ENCODE data around the gene TMEM204.

Gene TMEM204

DNA sequence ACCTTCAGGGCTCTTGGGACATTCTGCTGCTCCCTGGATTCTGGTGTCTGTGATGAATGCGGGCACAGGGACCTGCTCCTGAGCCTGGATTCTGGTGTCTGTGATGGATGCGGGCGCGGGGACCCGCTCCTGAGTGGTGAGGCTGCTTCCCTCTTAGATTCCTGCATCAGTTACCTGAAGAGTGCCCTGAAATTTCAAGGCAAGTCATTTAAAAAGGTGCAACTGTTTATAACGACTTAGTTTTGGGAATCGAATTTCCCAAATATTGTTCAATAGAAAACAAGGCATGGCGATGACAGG is 7.0 kb downstream of the TMEM204 start:
- no peak for DNase-seq

DNA sequence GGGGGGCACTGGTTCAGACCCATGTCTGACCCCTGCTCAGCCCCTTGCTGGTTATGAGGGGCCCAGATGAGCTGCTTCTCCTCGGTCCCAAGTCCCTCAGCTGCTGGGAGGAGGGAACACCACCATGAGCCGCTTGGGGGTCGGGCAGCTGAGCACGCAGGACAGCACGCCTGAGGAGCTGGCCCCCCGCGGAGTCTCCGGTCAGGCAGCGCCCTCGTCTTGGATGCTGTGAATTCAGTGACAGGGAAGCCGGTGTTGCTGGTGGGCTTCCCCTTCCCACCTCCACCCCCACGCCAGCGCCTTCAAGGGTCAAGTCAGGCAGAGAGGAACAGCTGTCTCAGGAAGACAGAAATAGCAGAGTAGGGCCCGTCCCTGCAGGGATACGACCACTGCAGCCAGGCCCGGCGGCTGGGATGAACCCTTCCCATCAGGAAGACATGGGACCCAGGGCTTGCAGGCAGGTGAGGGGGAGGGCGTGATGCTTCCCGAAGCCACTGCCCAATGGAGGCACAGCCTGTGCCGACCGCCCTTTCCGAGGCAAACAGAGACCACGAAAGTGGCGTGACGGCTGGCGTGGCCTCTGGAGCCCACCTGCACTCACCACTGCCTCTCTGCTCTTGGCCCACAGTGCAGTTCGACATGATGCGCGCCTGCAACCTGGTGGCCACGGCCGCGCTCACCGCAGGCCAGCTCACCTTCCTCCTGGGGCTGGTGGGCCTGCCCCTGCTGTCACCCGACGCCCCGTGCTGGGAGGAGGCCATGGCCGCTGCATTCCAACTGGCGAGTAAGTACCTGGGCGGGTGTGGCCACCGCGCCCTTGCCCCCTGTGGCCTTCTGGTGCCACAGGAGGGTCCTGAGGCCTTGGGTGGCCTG is 8.1 kb downstream of the TMEM204 start:
- no peak for DNase-seq

DNA sequence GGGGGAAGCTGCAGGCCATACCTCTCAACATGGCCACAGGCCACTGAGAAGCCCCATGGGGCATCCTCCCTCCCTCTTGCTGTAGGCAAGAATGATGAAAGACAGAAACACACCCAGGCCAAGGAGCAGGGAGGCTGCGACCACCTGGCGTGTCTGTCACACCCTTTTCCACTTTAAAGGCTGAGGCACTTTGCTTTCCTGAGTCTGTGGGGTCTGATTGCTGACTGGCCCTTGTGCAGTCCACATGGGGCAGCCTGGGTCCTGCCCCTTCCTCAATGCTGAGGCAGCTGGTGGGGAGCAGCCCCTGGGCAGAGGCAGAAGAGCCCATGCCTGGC is 8.7 kb downstream of the TMEM204 start:
- DNase-seq: no peak

DNA sequence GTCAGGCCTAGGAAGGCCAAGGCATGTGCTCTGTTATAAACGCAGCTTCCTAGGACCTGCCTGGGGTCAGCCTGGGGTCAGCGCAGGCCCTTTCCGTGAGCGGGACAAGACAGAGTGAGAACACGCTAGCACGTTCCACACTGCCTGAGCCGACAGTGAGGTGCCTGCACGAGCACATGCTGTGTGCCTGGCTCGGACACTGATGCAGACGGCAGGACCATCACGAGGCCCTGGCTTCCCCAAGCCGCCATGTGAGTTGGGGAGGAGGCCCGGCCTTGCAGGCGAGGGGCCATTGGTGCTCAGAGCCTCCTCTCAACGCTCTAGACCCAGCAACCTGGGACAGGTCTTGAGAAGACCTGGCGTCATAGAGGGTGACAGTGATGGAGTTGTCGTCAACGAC is 9.1 kb downstream of the TMEM204 start:
- DNase-seq: no peak

DNA sequence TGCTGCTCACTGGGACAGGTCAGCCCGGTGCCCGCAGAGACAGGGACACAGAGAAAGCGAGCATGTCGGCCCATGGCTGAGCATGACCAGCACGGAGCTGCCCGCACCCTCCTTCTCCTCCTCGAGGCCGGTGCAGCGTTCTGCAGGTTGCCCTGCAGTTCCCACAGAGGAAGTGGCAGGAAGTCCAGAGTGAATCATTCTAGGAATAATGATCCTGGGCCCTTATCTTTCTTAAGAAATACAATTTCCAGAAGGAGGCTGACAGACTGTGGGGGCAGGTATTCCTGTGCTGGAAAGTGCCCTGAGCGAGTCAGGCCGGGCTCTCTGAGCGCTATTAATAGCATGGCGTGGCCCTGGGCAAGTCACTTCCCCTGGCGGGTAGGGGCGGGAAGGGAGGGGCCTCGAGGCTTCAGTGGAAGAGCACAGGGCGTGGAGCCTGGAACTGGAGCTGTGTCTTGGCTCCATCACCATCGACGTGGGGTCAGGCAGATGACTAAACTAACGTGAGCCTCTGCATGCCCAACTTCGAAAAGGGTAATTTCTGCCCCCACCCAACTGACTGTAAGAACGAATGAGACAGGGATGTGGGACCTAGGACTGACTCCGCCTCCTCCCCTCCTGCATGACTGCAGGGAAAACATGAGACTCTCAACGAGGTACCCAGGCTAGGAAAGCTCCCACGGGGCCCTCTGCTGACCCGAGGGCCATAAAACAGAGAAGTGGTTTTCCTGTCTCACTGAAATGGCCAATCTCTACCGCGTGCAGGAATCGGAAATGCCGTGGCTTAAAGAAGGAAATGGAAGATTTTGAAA is 9.8 kb downstream of the TMEM204 start:
- no peak for DNase-seq

DNA sequence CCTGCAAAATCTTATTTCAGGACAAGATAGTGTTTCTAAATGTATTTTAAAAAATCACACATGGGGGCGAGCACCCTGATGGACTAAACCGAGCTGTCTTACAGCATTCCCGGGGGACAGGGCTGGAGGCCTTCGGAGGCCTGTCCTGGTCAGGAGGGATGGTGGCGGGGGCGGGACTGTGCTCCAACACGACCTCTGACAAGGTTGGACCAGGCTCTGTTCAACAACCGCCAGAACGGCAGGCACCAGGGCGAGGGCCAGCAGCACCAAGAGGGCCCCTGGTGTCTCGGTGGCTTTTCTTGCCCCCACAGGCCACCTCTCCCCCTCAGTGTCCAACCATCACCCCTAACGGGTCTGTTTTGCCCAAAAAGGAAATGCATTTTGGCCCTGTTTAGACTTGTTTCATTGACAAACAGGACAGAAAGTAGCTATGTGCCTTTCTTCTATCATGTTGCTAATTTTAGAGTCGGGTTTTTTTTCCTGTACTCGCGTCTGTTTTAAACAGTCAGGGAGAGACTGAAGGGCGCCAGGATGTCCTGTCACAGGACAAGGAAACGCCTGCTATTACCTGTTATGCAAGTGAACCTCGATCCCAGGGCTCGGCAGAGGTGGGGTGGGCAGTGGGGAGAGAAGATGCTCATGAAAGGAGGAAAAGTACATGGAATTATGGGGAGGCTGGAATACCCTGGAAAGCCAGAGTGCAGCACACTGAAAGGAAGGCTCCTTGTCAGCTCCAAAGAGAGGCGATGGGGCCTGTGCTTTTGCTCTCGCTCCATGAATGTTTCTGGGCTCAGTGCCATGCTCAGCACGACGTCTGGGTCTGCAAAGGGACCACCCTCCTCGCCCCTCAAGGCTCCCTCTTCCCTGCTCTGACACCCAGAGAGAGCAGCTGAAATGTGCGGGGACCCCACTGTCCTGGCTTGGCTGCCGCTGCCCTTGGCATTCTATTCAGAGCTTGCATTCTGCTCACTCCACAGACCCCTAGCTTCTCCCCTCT is 11.9 kb downstream of the TMEM204 start:
- no peak for DNase-seq

DNA sequence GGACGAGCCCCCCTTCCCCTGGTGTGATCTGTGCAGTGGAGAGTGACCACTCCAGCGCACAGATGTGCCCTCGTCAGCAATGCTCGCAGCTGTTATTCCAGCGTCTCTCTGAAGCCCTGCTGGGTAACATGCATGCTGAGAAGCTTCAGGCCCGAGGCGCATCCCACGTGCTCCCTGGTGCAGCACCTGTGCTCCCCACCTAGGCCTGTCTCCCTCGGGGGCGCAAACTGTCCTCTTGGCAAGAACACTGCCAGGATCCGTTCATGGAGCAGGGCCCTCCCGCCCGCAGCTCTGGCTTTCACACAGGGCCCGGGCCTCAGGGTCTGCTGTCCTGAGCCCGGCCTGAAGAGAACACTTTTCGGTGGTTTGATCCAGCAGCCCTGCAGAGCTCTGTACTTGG is 13.0 kb downstream of the TMEM204 start:
- no peak for DNase-seq

DNA sequence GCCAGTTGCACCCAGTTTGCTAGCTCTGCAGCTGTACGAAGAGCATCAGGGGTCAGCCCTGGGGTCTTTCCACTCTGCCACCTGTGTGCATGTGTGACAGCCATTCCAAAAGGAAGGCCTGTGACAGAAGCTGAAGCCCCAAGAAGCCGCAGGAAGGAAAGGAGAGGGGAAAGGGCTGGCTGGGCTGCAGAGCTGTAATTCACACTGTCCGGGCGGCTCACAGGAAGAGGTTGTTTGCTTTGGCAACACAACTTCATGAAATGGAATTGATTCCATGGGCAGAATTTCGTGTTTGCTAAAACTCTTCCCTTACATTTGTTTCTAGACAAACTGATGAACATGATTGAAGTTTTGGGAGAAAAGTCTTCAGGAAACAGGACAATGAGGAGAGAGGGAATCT is 14.8 kb downstream of the TMEM204 start:
- no peak for DNase-seq

DNA sequence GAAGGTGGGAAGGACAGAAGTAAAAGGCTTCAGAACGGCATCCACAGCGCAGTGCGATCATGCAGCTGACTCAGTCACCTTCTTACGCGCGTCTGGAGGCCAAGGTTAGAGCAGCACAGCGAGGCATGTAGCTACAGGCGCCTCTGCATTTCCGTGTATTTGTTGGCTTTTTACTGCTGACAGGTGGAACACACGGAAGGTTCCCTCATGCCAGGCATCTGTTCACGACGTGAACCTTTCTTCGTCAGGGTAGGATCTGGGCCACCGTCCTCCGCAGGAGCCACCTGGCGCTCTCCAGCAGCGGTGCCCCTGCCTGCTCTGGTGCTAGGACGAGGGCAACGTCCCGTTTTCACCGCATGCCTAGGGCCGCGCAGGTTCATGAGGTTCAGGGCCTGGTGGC is 15.3 kb downstream of the TMEM204 start:
- DNase-seq: no peak

DNA sequence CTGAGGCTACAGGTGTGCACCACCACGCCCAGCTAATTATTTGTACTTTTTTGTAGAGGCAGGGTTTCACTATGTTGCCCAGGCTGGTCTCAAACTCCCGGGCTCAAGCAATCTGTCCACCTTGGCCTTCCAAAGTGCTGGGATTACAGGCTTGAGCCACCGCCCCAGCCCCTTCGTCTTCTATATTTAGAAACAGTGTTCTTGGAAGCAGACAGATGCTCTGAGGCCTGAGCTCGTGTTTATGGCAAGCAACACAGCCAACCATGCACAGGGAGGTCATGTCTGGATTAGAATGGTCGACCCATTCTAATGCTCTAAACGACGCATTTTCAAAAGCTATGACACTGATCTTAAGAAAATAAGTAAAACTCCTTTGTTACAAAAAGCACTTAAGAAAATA is 16.6 kb downstream of the TMEM204 start:
- no peak for DNase-seq

DNA sequence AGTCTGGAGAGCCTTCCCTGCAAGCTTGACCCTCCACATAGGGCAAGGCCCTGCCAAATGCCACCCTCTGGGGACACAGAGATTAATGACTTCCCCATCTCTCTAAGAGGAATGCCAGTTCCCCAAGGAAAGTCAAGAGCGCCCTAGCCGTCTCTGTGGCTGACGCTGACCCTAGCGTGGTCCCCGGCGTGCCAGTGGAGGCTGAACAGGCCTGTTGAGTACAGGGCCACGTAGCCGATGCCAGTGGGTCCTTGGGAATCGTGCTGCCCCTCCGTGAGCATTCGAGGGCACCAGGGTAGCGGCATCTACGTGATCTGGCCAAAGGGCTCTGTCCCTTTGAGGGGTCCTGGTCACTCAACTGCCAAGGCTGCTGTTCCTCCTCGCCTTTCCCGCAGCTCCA is 17.2 kb downstream of the TMEM204 start:
- DNase-seq: no peak

DNA sequence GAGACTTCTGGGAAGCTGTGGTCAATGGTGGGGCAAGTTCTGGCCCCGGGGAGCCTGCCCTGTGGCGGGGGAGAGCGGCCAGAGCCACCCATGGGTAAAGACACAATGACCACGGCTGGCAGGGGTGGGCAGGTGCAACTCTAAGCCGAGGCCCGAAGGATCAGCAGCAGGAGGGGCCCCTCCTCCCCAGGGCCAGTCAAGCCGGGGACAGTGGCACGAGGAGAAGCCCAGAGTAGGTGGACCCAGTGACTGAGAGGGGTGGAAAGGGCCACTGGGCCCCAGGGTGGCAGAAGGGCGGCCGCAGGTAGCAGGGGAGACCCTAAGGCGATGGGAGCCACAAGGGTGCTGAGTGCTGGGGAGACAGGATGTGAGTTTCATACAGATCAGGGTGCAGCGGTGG is 17.7 kb downstream of the TMEM204 start:
- no peak for DNase-seq

DNA sequence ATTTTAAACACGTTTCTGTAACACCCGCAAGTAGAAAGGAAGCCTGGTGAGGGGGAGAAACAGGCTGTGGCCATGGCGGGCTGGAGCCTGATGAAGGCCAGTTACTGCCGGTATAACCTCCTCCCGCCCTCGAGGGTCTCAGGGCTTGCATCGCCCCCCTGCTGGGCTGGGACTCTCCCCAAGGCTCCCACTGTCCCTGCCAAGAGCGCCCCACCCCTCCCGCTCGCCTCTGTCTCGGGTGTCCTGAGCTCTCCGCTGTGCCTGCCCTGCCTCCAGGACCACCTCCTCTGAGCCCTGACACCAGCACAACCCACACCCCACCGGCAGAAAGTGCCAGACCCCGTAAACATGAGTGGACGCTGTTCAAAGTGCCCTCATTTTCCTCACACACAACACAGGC is 18.7 kb downstream of the TMEM204 start:
- no peak for DNase-seq

DNA sequence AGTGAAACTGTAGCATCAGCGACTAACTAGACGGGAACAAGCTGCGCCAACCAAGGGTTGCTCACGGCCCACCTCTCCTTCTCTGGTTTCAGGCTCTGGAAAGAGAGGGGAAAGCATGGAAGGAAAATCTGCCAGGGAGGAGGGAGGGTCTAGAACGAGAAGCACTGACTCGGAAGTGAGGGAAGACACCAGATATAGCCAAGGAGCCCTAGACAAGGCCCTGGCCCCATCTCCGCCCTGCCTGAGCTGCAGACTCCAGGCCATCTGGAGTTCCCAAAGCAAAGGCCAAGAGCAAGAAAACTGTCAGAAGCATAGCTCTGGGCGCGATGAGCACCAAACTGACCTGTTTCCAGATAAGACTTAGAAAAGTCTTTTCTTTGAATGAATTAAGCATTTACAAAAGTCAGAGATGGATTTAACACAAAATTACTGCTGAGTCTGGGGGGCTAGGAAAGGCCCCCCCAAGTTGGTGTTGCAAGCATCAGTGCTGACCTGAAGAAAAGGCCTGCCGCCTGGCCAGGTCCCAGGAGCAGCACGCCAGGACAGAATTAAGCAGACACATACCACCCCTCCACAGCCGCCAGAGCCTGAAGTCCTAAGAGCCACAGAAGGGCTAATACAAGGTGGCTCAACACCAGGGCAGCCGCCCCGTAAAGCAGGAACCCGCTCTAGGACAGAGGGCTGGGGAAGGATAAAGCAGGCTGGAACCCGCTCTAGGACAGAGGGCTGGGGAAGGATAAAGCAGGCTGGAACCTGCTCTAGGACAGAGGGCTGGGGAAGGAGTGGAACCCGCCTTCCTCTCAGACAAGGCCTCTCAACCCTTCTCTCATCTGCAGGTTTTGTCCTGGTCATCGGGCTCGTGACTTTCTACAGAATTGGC is 20.7 kb downstream of the TMEM204 start:
- DNase-seq: no peak

DNA sequence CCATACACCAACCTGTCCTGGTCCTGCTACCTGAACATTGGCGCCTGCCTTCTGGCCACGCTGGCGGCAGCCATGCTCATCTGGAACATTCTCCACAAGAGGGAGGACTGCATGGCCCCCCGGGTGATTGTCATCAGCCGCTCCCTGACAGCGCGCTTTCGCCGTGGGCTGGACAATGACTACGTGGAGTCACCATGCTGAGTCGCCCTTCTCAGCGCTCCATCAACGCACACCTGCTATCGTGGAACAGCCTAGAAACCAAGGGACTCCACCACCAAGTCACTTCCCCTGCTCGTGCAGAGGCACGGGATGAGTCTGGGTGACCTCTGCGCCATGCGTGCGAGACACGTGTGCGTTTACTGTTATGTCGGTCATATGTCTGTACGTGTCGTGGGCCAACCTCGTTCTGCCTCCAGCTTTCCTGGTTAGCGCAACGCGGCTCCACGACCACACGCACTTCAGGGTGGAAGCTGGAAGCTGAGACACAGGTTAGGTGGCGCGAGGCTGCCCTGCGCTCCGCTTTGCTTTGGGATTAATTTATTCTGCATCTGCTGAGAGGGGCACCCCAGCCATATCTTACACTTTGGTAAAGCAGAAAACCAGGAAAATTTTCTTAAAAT is 21.5 kb downstream of the TMEM204 start:
- DNase-seq: no peak

DNA sequence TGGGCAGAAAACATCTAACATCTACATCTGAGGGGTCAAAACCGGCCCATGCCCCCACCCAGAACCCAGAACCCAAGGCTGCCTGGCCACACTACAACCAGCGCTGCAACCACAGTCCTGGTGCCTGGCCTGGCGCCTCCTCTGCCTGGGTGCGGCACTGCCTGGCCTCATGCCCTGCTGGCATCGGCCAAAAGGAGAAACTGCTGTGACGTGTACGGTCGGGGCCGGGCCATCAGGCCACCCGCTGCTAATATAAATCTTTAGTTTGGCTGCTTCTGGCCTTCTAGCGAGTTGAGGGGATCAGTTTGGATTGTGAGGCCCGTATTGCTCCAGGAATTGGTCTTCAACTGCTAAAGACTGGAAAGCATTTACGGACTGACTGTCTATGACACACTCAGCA is 22.8 kb downstream of the TMEM204 start:
- DNase-seq: no peak

DNA sequence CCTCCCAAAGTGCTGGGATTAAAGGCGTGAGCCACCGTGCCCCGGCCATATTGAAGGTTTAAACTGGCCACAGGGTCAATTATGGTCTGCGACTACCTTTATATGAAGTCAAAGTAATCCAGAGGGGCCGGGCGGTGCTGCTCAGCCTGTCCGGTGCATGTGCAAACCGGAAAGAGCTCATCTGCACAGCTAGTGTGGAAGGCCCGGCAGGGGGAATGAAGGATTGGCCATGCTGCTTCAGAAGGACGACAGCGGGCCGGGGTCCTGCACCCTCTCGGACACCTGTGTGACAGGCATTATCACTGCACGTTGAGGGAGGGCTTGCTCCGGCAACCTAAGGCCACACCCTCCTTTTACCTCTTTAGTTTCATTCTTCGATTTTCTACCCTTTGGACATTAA is 23.6 kb downstream of the TMEM204 start:
- DNase-seq: no peak

DNA sequence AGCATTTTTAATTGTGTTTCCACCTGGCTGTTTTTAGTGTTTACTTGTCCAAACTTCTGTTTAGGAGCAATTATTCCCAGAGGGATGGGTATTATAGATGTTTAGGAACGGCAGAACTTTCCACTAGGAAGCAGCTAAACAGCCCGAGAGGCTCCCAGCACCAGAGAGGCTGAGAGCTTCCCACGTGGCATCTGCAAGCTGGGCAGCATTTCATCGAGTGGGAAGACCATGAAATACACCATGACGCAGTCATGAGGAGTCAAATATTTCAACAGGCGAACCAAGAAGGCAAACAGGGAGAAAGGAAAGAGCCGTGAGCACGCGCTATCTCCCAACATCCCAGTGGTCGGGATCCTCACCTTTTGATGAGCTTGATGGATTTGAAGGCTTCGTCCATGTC is 24.1 kb downstream of the TMEM204 start:
- no peak for DNase-seq

DNA sequence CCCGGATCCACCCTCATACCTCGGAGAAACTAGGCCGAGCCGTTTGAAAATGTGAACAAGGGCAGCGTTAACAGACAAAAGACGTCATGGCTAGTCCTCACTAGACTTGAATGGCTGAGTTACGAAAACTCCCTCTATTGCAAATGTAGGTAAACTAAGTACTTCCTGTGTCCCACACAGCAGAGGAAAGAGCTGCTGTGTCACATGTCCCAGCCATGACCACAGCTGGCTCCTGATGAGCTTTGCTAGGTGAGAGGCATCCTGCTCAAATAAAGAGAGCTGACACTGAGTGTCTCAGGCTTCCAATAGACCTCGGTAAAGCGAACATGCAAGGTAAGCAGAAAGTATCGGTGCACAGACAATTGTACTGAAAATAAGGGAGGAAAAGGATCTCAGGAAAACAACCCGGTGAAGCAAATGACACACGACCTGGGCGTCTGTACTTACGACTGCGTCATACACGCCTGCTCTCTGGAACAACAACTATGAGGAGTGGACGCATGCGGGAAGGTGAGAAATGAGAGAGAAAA is 26.0 kb downstream of the TMEM204 start:
- DNase-seq: no peak

DNA sequence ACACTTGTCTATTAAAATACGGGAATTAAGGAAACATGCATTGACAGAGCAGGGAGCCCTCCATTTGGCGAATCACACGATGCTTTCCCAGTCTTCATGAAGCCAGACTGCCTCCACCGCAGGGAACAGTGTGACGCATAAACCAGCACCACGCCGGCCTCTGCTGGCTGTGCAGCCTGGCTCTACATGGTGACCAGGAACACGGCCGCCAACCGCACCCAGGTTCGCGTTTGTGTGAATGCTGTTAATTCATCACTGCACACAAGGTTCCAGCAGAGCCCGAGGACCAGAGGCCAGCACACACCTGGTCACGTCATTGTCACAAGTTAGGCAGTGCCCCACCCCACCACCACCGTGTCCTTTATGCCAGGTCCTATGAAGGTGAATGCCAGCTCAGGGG is 26.7 kb downstream of the TMEM204 start:
- DNase-seq: no peak

DNA sequence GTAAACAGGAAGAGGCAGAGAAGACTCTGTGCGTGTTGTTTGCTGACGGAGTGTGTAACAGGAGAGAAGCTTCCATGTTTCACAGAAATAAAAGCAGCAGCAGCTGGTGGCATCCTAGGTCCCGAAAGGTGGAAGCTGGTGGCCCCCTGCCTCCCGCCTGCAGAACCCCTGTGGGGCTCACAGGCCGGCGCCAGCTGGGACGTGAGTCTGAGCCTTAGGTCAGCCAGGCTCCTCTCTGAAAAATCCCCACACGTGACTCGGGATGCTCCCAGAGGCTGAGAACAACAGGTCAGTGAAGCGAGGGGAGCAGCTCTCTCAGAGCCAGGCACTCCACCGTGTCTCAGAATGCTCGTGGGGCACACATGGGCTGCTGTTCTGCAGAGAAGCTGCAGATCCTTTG is 27.4 kb downstream of the TMEM204 start:
- no peak for DNase-seq

DNA sequence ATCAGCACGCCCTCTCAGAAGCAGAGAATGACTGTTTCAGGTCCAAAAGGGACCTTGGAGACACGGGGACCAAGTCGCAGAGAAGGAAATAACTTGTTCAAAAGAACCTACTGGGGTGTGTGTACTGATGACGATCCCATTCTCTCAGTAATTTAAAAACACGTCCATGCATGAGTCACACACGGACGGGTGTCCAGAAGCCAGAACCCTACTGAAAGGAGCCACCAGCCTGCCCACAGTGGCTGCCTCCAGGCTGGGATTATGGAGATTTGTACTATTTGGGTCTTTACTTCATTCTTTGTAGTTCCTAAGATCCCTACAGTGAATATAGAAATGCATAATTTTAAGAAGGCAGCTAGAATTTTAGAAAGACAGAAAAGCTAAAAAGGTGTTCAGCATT is 27.8 kb downstream of the TMEM204 start:
- DNase-seq: no peak

Measured in cortex of kidney (tissue), 1 donor.